Dermis blood vessel endothelial cell (primary cell): ENCODE data around the gene RPS19BP1. TPM values are rescaled to one million over a fixed set of nuclear protein-coding genes. Genes with fewer than 3 reads are reported as not detected.

Source experiments
- DNase-seq: peaks from one replicate; pipeline ENCODE4 v3.0.0; 2010
- total RNA-seq: library from RNA; depleted of rRNA; stranded (reverse); fragments of >200 nt; gene quantifications from 2 replicates; pipeline ENCODE4 v1.2.3, GENCODE V29; 2014

The RPS19BP1 gene
- total RNA-seq, 1 donor from 2014 or later = 74.2 TPM

DNA sequence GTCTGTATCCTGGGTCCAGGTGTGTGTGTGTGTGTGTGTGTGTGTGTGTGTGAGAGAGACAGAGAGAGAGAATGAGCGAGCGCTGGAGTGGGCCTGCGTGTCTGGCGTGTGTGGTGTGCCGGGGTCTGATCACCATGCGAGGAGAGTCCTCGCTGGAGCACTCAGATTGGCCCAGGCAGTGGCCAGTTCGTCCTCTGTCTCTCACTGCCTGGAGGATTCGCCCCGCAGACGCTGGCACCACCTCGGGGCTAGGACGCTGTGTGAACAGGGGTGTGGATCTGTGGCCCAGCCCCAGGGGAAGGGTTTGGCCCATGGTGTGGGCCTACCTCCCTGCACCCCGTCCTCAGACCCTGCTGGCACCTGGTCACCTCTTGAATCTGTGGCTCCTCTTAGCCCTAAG, 26.4 kb upstream of the RPS19BP1 start:
- DNase-seq = no peak

DNA sequence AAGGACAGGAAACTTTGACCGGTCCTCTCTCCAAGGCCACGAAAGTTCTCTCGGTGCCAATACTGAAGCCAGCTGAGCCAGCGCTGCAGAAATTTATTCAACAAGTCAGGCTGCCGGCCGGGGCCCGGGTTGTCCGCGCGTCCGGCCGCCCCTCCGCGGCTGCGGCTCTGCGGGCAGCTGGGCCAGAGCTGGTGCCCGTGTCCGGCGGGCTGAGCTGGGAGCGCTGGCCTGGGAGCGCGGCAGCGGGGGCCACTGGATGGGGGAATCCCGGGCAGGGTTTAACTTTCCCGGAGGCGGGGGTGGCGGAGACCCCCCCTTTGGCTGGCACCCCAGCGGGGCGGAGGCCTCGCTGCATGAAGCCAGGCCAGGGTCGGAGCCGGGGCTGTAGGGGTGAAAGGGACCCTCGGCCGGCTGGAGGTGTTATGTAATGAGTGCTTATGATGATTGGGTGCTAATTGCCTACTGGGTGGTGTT, 25.7 kb upstream of the RPS19BP1 start:
- no peak for DNase-seq

DNA sequence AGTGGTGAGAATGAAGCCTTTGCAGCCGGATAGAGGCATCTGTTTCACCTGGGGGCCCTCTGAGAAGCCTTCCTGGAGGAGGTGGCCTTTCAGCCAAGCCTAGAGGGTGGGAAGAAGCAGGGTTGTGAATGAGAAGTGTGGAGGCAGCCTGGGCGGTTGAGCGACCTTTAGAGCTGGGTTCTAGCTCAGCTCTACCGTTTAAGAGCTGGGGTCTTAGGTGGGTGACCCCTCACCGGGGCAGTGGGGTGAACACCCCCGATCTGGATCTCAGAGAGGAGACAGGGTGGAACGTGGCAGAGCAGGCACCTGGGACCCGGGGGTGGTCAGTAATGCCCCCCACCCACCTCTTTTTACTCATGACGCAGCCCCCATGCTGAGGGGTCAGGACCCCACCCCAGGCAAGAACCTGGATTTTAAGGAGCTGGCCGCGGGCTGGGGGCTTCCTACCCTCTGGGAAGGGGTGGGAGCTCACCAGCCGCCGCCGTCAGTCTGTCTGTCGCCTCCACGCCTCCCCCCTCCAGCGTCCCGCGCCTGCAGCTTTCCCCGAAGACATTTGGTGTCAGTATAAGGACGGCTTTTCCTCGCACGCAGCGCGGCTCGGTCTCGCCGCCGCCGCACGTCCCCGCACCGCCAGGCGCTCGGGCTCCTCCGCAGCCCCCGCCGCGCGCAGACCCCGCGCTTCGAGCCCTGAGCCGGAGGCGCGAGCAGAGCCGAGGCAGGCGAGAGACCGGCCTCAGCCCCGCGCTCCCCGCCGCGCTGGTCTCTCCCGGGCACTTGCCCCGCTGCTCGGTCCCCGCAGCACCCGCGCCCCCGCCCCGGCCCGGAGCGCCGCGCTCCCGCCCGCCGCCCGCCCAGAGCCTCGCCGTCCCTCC, 24.7 kb upstream of the RPS19BP1 start:
- peak; percentile 25 for DNase-seq

DNA sequence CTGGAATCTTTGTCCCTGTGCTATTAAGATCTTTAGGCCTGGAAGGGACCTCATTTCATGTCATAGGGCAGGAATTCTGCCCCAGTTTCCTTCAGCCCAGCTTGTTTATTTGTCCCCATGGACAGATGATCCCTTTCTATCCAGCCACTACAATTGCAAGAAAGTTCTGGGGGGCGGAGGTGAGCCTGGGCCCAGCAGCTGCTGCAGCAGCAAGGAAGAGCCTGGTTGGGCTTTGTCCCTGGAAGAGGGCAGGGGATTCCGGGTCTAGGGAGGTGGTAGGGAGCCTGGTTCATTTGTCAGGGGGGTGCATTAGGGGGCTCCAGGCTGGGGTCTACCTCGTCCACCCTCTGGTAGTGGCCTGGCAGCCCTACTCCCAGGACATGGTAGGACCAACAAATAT, 21.6 kb upstream of the RPS19BP1 start:
- DNase-seq = no peak

DNA sequence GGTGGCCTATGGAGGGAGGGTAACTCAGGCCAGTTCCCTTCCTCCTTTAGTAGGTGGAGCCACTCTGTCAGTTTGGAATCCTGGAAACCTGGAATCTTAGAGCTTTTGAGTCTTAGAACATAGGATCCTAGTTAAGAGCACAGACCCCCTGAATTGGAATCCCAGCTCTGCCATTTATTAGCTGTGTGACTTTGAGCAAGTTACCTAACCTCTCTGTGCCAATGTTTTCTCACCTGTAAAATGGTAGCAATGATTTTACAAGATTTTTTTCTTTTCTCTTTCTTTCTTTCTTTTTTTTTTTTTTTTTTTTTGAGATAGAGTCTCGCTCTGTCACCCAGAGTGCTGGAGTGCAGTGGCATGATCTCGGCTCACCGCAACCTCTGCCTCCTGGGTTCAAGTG, 20.9 kb upstream of the RPS19BP1 start:
- no peak for DNase-seq

DNA sequence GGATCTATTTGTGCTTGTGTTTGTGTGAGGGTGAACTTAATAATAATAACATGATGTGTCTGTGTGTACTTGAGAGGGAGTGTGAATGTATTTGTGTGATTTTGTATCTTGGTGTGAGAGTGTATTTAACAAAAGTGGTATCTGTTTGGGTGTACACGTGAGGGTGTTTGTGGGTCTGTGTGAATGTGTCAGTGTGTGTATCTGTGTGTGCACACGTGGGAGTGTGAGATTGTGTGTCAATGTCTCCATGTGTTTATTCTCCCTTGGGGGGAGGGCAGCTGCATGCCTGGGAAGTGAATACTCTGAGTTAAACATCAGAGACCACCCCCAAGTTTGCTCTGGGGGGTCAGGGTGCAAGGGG, 15.0 kb upstream of the RPS19BP1 start:
- no peak for DNase-seq

DNA sequence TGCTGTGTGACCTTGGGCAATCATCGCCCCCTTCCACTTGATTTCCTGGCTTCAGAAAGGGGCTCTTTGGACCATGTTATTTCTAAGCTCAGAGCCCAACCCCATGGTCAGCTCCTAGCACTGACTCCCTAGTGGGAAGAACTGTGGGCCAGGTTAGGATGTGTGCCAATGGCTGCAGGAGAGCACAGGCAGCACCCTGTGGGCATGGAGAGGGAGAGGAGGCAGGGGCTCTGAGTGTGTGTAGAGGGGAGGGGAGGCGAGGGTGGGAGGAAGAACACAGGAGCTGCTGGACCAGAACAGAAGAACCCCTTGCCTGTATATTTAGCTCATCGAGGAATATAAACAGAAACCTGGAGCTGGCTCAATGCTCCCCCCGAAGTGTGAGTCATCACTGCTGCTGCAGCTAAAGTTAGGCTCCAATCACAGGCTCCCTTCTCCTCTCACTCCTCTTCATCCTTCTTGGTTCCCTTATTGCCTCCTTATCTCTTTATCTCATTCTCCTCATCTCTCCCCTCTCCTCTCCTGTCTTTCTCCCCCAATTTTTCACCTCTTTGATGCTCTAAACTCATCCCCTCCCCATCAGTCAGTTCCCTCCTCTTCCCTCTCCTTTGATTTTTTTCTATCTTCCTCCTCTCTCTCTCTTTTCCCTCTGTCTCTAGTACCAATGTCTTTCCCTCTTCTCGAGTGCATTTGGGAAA, 14.5 kb upstream of the RPS19BP1 start:
- no peak for DNase-seq

DNA sequence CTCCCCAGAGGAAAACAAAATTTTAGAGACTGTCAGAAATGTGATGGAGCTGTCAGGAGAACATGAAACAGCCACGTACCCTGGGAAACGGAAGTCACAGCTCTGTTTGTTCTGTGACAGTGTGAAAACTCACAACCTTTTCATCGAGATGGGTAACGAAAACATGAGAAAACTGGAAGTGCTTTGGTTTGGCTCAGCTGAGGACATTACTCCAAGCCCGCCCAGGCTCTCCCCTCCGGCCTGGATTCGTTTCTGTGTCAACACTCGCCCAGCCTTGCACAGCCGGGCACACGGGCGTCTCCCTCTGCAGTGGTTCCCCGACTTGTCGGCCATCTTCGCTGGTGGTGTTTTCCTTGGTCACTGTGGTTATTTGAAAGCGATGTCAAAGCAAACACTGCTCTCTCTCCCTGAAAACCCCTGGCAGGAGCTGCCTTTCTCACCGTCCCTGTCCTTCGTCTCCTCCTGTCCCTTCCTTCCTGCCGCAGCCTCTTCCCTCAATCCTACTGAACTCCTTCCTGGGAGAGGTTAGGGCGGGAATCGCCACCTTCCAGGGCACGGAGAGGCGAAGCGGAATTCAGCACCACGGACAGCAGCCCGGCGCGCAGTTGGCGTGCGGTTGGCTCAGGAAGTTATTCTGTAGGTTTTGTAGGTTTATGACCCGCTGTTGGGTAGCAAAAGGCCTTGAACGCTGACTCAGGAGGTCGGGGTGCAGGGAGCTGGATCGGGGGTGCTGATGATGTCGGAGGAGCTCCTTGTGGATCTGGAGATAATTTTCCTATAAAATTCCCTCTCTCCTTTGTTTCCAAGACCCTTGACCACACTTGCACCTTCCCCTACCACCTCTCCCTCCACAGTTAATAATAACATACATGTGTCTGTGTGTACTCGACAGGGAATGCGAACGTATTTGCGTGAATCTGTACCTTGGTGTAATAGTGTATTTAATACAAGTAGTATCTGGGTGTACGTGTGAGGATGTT, 13.1 kb upstream of the RPS19BP1 start:
- peak; percentile 59 for DNase-seq

DNA sequence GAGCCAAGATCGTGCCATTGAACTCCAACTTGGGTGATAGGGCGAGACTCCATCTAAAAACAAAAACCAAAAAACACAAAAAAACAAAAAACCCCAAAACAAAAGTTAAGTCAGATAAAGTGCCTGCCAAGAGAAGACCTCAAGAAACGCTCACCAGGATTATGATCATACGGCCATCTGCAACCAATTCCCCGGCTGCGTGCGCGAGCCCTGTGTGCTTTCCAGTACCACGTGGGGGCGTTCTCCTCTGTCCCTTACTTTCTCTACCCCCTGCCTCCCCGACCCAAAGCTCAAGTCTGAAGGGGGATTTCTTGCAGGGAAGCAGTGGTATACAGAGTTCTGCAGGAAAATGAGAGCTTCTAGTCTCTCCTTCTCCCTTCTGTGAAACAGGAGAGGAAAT, 10.5 kb upstream of the RPS19BP1 start:
- DNase-seq = peak; percentile 60

DNA sequence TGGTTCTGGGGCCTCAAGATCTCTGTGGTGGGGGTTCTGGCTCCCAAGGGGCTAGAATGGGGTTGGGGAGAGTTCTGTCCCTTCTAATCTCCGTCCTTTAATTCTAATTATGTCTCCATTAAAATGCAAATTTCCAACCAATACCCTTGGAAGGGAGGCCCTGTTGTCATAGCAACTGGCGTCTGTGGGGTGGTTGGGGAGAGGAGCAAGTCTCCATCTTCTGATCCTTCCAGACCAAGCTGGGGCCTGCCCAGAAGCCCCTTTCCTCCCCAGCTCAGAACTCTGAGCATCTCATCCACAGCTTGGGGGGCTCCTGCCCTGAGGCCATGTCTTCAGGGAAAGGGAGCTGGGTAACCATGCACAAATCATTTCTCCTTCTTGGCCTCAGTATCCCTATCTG, 5.4 kb upstream of the RPS19BP1 start:
- no peak for DNase-seq

DNA sequence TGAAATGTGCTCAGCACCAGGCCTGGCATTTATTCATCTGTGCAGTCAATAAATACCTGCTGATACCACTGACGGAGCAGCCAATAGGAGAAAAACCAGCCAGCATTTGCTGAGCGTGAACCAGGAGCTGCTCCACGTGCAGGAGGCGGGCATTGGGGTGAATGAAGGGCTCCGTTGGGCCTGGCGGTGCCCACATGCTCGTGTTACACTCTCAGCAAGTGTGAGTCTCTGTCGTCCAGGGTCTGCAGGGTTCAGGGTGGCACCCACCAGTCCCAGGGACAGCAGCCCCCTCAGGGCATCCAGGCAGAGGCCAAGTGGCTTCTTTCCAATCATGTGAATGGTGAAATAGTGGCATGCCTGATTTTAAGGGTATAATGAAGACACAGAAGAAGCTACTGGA, 4.2 kb upstream of the RPS19BP1 start:
- no peak for DNase-seq

DNA sequence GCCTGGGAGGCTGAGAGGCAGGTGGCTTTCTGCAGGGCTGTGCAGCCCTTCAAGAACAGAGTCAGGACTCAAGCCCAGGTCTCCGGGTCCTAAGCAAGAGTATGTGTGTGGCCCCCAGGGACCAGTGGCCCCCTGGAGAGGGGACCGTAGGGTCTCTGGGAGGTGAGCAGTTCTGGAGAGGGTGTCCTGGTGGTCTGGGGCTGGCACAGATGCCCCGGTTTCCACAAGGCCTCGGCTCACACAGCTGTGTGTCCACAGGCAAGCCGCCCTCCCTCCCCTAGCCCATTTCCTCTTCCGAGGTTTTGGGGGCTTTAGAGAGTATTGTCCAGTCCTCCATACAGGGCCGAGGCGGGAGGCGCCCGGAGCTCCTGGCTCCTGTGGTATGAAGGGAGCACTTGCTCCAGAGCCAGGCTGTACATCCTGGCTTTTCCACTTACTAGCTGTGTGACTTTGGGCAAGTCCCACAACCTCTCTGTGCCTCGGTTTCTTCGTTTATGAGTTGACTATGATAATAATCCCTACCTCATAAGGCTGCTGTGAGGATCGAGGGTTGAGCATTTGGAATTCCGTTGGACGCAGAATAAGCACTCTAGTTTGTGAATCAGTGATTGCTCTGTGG, 3.4 kb upstream of the RPS19BP1 start:
- DNase-seq = no peak

DNA sequence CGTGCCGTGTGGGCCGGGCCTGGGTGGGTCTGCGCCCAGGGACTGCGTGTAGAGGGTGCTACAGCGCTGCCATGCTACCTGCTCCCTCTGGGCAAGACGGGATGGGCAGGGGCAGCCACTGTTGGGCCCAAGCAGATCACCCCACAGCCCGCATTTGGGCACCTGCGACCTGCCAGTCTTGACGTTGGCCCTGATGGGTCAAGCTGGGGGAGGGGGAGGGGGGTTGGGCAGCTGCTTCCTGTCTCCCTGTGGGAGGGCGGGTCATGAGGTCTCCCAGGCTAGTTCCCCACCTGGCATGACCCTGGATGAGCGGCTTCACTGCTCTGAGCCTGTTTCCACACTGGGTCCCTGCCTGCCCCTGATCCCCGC, 2.8 kb upstream of the RPS19BP1 start:
- no peak for DNase-seq

DNA sequence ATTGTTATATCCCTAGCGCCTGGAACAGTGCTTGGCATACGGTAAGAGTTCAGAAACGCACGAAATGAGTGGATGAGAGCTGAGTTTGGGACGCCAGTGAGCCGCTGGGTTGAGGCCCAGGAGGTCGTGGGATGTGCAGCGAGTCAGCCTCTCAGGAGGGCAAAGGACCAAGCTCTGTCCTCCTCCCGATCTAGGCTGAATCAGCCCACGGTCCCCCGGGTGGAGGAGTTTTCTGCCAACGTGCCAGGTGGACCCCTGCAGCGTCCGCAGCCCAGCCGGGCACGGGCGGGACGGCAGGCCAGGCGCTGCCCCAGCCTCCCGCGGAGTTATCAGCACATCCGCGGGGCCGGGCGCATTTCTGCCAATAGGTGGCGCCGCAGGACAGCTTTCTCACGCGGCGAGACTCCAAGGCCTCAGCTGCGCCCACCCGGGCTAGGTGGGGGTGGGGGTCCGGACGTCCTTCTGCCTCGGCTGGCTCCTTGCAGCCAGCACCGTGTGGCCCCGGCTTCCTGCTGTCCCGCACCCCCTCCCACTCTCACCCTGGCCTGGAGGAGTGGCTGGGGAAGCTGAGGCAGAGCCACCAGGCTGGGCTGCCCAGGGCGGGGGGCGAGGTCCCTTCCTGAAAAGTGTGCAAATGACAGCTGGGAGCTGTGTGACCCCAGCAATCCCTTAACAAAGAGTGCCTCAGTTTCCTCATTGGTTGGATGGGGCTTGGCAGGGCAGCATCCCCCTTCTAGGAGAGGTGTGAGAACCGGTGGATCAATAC, 2.2 kb upstream of the RPS19BP1 start:
- DNase-seq = peak; percentile 82

DNA sequence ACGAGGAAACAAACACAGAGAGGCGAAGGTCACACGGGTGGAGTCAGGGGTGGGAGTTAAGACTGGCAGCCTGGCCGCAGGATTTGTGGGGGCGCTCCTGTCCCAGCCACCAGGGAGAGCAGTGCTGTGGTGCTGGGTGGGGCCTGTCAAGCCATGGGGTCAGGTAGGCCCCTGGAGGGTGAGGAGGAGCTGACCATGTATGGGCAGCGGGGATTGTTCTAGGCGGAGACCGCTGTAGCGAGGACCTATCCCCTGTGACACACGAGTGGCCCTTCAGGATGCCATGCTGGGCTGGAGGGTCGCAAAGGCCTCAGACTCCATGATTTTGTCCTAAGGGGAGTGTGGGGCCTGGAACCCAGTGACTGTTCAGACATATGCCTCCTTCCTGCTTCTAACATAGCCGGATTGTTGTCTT, 1.6 kb upstream of the RPS19BP1 start:
- no peak for DNase-seq

DNA sequence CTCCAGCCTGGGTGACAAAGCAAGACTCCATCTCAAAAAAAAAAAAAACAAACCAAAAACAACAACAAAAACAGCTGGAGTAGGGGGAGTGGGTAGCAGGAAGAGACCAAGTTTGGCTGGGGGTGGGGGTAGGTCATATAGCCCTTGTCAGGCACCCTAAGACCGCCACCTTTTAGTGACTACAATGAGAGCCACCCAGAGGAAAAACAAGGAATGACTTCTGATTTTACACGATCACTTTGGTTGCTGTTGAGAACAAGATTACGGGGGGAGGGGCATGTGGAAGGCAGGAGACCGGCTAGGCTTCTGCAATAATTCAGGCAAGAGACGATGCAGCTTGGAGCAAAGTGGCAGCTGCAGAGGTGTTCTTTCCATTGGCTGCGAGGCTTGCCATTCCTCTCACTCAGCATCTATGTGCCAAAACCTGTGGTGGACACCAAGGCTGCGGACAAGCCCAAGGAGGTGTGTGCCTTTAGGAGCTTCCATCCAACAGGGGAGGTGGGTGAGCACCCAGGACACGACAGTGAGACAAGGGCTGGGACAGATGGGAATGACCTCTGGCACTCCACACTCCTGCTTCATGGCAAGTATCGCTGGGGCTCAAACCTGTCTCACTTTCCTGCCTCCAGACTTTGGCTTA, 1.7 kb downstream of the RPS19BP1 start:
- peak; percentile 56 for DNase-seq

DNA sequence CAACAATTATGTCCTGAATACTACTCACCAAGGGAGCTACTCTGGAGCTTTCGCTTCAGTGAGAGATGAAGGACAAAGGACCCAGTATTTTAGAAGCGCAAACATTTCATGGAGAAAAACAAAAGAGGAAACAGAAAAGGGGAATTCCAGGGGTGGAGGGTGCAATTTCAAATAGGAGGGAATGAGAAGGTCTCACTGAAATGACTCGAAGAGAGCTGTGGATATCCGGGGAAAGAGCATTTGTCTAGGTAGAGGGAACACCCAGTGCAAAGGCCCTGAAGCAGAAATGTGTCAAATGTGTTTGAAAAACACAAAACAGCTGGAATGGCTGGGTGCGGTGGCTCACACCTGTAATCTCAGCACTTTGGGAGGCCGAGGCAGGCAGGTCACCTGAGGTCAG, 2.4 kb downstream of the RPS19BP1 start:
- DNase-seq = no peak

DNA sequence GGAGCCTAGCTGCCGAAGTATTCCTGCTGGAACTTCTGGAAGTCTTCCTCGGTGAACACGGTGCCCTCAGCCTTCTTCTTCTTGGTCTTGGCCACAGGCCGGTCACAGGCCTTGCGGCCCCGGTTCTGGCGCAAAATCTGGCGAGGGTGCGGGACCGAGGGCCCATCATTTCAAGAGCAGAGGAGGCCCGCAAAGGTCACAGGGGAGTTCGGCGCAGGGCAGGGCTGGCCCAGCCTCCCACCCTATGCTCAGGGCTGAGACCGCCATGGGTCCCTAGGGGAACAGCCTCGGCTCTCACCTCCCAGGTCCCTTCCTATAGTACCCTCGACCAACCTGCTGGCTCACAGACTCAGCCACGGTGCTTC, 3.1 kb downstream of the RPS19BP1 start:
- DNase-seq = no peak

DNA sequence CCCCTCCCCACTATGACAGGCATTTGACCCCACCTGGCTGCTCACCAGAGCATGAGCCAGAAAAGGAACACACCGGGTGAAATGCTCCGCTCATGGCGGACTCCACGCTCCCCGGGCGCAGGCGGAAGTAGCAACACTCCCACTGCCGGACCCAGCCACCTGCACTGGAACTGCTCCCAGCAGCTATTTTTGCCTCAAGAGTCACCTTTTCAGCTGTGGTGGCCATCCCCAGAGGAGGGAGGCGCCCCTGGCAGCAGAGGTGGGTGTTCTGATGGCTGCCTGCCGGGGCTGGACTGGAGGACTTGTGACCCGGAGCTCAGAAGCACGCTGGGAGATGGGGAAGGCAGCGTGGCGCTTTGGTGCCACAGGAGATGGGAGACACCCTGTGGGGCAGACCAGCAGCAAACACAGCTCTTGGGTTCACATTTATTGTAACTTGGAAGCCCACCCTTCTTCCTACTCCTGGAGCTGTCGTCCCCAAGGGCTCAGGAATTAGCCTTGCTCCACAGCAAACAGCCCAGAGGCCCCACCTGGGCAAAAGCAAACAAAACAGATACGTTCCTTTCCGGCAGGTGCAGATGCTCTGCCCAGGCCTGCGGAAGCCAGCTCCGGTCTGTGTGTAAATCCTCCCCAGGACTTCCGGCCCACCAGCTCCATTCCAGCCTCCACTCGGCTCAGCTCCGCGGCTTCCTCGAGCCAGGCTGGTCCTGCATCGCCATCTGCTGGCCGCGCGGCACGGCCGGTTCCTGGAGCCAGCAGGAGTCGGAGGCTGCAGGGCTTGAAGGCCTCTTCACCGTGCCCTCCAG, 3.7 kb downstream of the RPS19BP1 start:
- DNase-seq = peak; percentile 98

DNA sequence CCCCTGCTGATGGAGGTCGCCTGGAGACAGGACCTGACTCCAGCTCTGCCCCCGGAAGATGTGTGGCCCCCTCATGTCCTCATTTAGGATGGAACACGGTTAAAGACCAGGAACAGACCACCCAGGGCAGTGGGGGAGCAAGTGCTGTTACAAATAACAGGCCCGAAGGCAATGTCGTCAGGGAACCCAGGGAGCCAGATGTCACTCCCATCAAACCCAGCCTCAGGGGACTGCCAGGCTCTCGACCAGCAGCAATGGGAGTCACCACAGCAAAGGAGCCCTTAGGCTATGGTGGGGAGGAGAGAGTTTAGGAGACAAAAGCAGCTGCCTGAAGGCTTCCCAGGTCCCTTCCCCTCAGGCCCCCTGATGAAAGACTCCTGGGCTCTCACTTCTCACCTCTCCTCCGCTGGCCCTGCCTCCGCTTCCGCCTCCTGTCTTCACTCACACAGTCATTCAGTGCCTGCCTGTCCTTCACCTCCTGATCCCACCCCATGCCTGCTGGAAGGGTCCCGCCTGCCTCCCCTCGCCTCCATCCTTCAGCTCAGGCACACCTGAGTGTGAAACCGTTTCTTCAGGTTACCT, 4.4 kb downstream of the RPS19BP1 start:
- no peak for DNase-seq
